Measurements from ENCODE around the gene SLC4A1AP. TPM values are rescaled to one million over a fixed set of nuclear protein-coding genes. Genes with fewer than 3 reads are reported as not detected.

SLC4A1AP gene
- total and polyA plus RNA-seq, 2 of the 13 experiments (the other 11 are each of a cell fraction or from before 2014, with no cell fraction given) = 15.3 to 44.6 TPM

DNA sequence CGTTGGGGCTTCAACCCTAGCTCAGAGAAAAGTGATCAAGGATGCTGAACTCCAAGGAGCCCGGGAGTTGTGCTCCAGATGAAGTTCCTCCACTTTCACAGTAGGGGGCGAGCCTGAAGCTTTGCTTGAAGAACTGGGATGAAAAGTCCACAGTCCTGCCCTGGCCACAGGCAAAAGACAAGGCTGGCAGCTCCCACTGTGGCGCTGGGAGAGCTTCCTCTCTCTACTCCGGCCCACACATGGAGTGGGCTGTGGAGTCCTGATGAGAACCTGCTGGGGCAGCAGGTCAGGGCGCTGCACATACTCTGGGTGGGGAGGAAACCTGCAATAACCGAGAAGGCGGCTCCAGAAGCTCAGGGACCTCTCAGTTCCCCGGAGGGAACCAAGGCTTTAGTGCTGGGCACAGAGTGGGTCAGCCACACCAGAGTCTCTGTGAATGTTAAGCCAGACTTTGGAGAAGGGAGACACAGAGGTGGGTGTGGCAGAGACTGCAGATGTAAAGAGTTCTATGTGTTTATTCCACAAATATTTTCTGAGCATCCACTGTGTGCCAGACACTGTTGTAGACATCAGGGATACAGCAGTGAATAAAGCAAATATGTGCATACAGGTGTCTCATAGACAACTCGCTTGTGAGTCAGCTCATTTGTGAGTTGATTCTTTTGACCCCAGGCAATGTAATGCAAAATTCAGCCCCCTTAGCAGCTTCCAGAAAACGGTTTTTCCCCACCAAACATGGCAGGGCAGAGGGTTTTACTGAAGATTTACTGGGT is 59.9 kb downstream of the SLC4A1AP start (continued):
- TF ChIP-seq ZNF644 (CRISPR knock-in tag; IDR thresholded peaks at IDR 0.05; ENCODE audit: low read depth) = 0 out of 2 replicates have a peak, but pooled peaks have one; percentile 35
- TF ChIP-seq MAFG (CRISPR knock-in tag; IDR thresholded peaks at IDR 0.05) = no peak
- no peak for TF ChIP-seq NR2F6 (IDR thresholded peaks at IDR 0.05)
- peak; percentile 9; the same call in 1 of the 2 replicates for TF ChIP-seq NR2F6 (CRISPR knock-in tag; IDR thresholded peaks at IDR 0.05)
- no peak for TF ChIP-seq FIP1L1 (IDR thresholded peaks at IDR 0.05; ENCODE audit: borderline replicate concordance, insufficient read depth, low read depth, low read length)
- TF ChIP-seq ONECUT2 (CRISPR knock-in tag; IDR thresholded peaks at IDR 0.05) = no peak
- TF ChIP-seq, protein P1, sequence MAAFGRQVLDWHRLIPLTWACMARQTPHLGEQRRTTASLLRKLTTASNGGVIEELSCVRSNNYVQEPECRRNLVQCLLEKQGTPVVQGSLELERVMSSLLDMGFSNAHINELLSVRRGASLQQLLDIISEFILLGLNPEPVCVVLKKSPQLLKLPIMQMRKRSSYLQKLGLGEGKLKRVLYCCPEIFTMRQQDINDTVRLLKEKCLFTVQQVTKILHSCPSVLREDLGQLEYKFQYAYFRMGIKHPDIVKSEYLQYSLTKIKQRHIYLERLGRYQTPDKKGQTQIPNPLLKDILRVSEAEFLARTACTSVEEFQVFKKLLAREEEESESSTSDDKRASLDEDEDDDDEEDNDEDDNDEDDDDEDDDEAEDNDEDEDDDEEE (CRISPR knock-in tag; IDR thresholded peaks at IDR 0.05) = no peak; the same call in 1 of the 2 replicates
- TF ChIP-seq RARA (CRISPR knock-in tag; IDR thresholded peaks at IDR 0.05) = 0 out of 2 replicates have a peak, but pooled peaks have one; percentile 18
- TF ChIP-seq RAD21 (CRISPR knock-in tag; IDR thresholded peaks at IDR 0.05) = peak; percentile 85
- 0 out of 2 replicates have a peak, but pooled peaks have one; percentile 46 for TF ChIP-seq SALL2 (CRISPR knock-in tag; IDR thresholded peaks at IDR 0.05)
- TF ChIP-seq ZNF205 (CRISPR knock-in tag; IDR thresholded peaks at IDR 0.05) = peak; percentile 55; the same call in 1 of the 2 replicates

DNA sequence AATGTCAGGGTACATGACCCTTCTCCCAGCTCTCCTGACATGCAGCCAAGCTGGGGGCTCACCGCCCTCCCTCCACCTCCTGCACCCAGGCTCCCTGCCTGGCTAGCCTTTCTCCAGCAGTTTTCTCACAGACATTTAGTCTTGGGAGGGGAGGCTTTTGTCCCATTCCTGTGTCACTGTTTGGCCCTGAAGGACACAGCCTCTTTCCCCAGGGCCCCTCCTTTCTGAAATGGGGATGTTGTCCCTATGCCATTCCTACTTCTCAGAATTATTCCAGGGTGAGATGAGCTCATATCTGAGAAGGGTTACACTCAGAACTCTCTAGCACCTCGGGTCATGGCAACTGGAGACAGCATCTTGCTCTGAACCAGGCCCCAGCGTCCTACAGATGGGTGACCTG is 60.5 kb downstream of the SLC4A1AP start:
- Histone ChIP-seq H4K20me1 (ENCODE audit: insufficient read depth, low read length) (no peaks in the 10 kb centered on the region), H3K27me3 (ENCODE audit: control insufficient read depth in 1 of 2, insufficient read depth in 2 of 2, low read length in 2 of 2) (no peaks in the 10 kb centered on the region), H3K27ac (ENCODE audit: extremely low read length, insufficient read depth, low read length) (no peak overlapping the region), H3K79me2 (ENCODE audit: insufficient read depth, low read length) (no peaks in the 10 kb centered on the region), H3K9ac (ENCODE audit: insufficient read depth, low read depth, low read length) (peak overlapping the region; percentile 6; the same call in 1 of the 2 replicates), H2AFZ (ENCODE audit: low read length) (peak overlapping the region; percentile 48), H3K4me3 (replicated peaks in 1 of 3; ENCODE audit: insufficient read depth in 1 of 3, low read depth in 2 of 3, low read length in 3 of 3) (peak overlapping the region in 2 of 3 experiments; percentile 33 to 69; a peak in 2 of 6 replicates), H3K4me1 (ENCODE audit: insufficient read depth, low read length) (peaks cover 64% of the 10 kb centered on the region), H3K36me3 (replicated peaks in 1 of 2; ENCODE audit: control insufficient read depth in 1 of 2, insufficient read depth in 2 of 2, low read length in 2 of 2) (no peaks in the 10 kb centered on the region), H3K4me2 (ENCODE audit: low read depth, low read length) (peak overlapping the region; percentile 92), H3K9me3 (ENCODE audit: low read length) (no peaks in the 10 kb centered on the region)
- CTCF ChIA-PET (ENCODE audit: low intra/inter-chr PET ratio, low total read pairs) = interaction anchor here (2.2 kb wide), 1 partner anchor 30 kb away, joined by 10 read pairs; no protein-coding TSS in a partner anchor
- WGBS (ENCODE audit: low lambda C conversion rate) = 29% methylated on average over 3 of the region's 3 CpGs
- TF ChIP-seq ZFP90 (CRISPR knock-in tag; IDR thresholded peaks at IDR 0.05; ENCODE audit: borderline replicate concordance) (no peak), ZNF235 (CRISPR knock-in tag; IDR thresholded peaks at IDR 0.05; ENCODE audit: borderline replicate concordance) (0 out of 2 replicates have a peak, but pooled peaks have one; percentile 28), ZNF816 (CRISPR knock-in tag; IDR thresholded peaks at IDR 0.05; ENCODE audit: borderline replicate concordance) (0 out of 2 replicates have a peak, but pooled peaks have one; percentile 37), SALL2 (CRISPR knock-in tag; IDR thresholded peaks at IDR 0.05) (no peak)
- TF ChIP-seq, protein P2, sequence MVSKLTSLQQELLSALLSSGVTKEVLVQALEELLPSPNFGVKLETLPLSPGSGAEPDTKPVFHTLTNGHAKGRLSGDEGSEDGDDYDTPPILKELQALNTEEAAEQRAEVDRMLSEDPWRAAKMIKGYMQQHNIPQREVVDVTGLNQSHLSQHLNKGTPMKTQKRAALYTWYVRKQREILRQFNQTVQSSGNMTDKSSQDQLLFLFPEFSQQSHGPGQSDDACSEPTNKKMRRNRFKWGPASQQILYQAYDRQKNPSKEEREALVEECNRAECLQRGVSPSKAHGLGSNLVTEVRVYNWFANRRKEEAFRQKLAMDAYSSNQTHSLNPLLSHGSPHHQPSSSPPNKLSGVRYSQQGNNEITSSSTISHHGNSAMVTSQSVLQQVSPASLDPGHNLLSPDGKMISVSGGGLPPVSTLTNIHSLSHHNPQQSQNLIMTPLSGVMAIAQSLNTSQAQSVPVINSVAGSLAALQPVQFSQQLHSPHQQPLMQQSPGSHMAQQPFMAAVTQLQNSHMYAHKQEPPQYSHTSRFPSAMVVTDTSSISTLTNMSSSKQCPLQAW (CRISPR knock-in tag; IDR thresholded peaks at IDR 0.05) = peak; percentile 51; the same call in 1 of the 2 replicates
- in situ Hi-C loops (cut with HindIII; ENCODE audit: extremely low pct_ligation_motif_present, low pct_unique_long_range_greater_than_20kb) (no loop called here), intact Hi-C loops (cut with micrococcal nuclease; ENCODE audit: unreplicated experiment) (loop anchor here (5.0 to 10.0 kb wide), 2 partner anchors 48 to 171 kb away; partner anchors contain the start of genes BABAM2, MRPL33 and RBKS)
- FAIRE-seq (no peak), DNase-seq (ENCODE audit: low spot score) (no peak), ATAC-seq (no peak; the same call in 2 of the 3 replicates)
- BruUV-seq (replicated peaks) = no TSS peak
- POLR2A ChIA-PET = interaction anchor here (0.7 to 9.9 kb wide), 8 partner anchors 8 to 672 kb away, joined by 3 to 248 read pairs (median 6); partner anchors contain the start of gene FOSL2

Data from HepG2 (cell line).